Testis (tissue), 3 donors: ENCODE data around the gene CENPI. TPM values are rescaled to one million over a fixed set of nuclear protein-coding genes. Genes with fewer than 3 reads are reported as not detected.

Source experiments
- DNase-seq: peaks from one replicate; pipeline ENCODE4 v3.0.0-alpha.2; 2019
- H3K27ac ChIP-seq, 2 donors: fragments of 200-600 bp; sonication (generic); one replicate each; pipeline ENCODE4 v1.5.1; 2019
- H3K27me3 ChIP-seq: fragments of 200-600 bp; sonication (generic); one replicate; pipeline ENCODE4 v1.5.1; 2019
- H3K36me3 ChIP-seq: fragments of 200-600 bp; sonication (generic); one replicate; pipeline ENCODE4 v1.5.1; 2017; ENCODE audit warnings: low read depth; ENCODE audit errors: missing control alignments
- H3K4me1 ChIP-seq: fragments of 200-600 bp; sonication (generic); one replicate; pipeline ENCODE4 v1.5.1; 2019
- H3K4me3 ChIP-seq, 2 donors: fragments of 200-600 bp; sonication (generic); one replicate each; pipeline ENCODE4 v1.5.1; 2017 to 2019
- H3K9me3 ChIP-seq: fragments of 200-600 bp; sonication (generic); one replicate; pipeline ENCODE4 v1.5.1; 2017
- CTCF ChIP-seq, 3 experiments: fragments of 450-650 bp in 2 of 3; fragments of 200-600 bp in 1 of 3; sonication (generic) in 1 of 3; IDR thresholded peaks; one replicate each; pipeline ENCODE4 v1.5.1; 2016 to 2019; ENCODE audit warnings: antibody characterized with exemption in 3 of 3, mild to moderate bottlenecking in 2 of 3, moderate library complexity in 1 of 3
- POLR2A ChIP-seq: fragments of 450-650 bp; IDR thresholded peaks from one replicate; pipeline ENCODE4 v1.6.1; 2017; ENCODE audit warnings: antibody characterized with exemption, mild to moderate bottlenecking, moderate library complexity
- WGBS, 2 donors: methylation state at CpG; one replicate each; pipeline ENCODE4 v1.1.5; 2018; 5-methylcytosine and 5-hydroxymethylcytosine counted together
- intact Hi-C: fragments of 100-400 bp; cut with DNase I; formaldehyde crosslinking; loops from one replicate; pipeline ENCODE4 v1.15.1; 2023; ENCODE audit warnings: low total_unique reads
- polyA plus RNA-seq: library from polyadenylated mRNA; stranded (reverse); fragments of 350-450 nt; fragmentation: Illumina TruSeq; extraction: RNeasy Lipid Tissue Mini Kit (QIAGEN cat#74804); gene quantifications from one replicate; pipeline ENCODE4 v1.2.3, GENCODE V29; 2014; ENCODE audit warnings: low read depth, low replicate concordance; ENCODE audit not compliant: insufficient read depth
- total RNA-seq, 2 donors: library from RNA; depleted of rRNA; stranded (reverse); fragments of >200 nt; gene quantifications; one replicate each; pipeline ENCODE4 v1.2.3, GENCODE V29; 2016

The CENPI gene
- total and polyA plus RNA-seq, 3 donors from 2014 or later, result 0.69 to 3.1 (median 2.5) TPM

- TF ChIP-seq CTCF (IDR thresholded peaks at IDR 0.05) (no peak), POLR2A (no peak)
- no peak for DNase-seq
- intact Hi-C loops, result no loop called here
- no peaks in the 10 kb centered on the region for H3K9me3 ChIP-seq
- H3K4me3 ChIP-seq, result no peak overlapping the region
- H3K27me3 ChIP-seq, result no peaks in the 10 kb centered on the region
- H3K27ac ChIP-seq, result no peak overlapping the region
- H3K4me1 ChIP-seq, result no peaks in the 10 kb centered on the region
- 94 to 98% methylated on average over 3 to 4 of the region's 4 CpGs for WGBS, 2 donors
- no peaks in the 10 kb centered on the region for H3K36me3 ChIP-seq
These were observed 10.3 kb downstream of the CENPI start for GRCh38 chrX:101108284-101108683.

GRCh38 chrX:101117701-101118100 lies 19.7 kb downstream of the CENPI start:
- Histone ChIP-seq H3K9me3 (no peaks in the 10 kb centered on the region), H3K36me3 (no peaks in the 10 kb centered on the region), H3K27ac (no peak overlapping the region), H3K4me1 (no peaks in the 10 kb centered on the region), H3K4me3 (no peak overlapping the region), H3K27me3 (no peaks in the 10 kb centered on the region)
- intact Hi-C loops, result no loop called here
- TF ChIP-seq CTCF (IDR thresholded peaks at IDR 0.05) (no peak), POLR2A (no peak)
- 46 to 50% methylated on average over 2 to 3 of the region's 3 CpGs for WGBS, 2 donors
- no peak for DNase-seq

GRCh38 chrX:101136235-101136634 lies 38.2 kb downstream of the CENPI start:
- TF ChIP-seq CTCF (IDR thresholded peaks at IDR 0.05) (no peak), POLR2A (no peak)
- no peak for DNase-seq
- Histone ChIP-seq H3K27me3 (no peaks in the 10 kb centered on the region), H3K27ac (no peak overlapping the region), H3K4me1 (no peaks in the 10 kb centered on the region), H3K9me3 (no peaks in the 10 kb centered on the region), H3K36me3 (no peaks in the 10 kb centered on the region), H3K4me3 (no peak overlapping the region)
- WGBS, 2 donors, result 82 to 89% methylated on average over 2 of the region's 2 CpGs
- intact Hi-C loops, result no loop called here

Other genes starting within 250 kb of the CENPI start
- 1 to 10 TPM in 1 of 2 donors, not detected in 1; 1.2 TPM for gene NOX1, start 223.8 kb upstream of the CENPI start, total RNA-seq
- gene NOX1, start 223.8 kb upstream of the CENPI start, polyA plus RNA-seq, result not detected
- 1 to 10 TPM; 2.0 to 2.4 TPM for gene XKRX, start 169.3 kb upstream of the CENPI start, total RNA-seq
- gene XKRX, start 169.3 kb upstream of the CENPI start, polyA plus RNA-seq, result 0.34 TPM
- 1 to 10 TPM; 4.5 to 7.3 TPM for gene ARL13A, start 128.5 kb upstream of the CENPI start, total RNA-seq
- 13.2 TPM for gene ARL13A, start 128.5 kb upstream of the CENPI start, polyA plus RNA-seq
- gene TRMT2B, start 46.1 kb upstream of the CENPI start, total RNA-seq, result 10 to 100 TPM; 13.3 to 17.0 TPM
- gene TRMT2B, start 46.1 kb upstream of the CENPI start, polyA plus RNA-seq, result 7.0 TPM
- 1 to 10 TPM; 1.6 to 2.3 TPM for gene TMEM35A, start 19.3 kb upstream of the CENPI start, total RNA-seq
- gene TMEM35A, start 19.3 kb upstream of the CENPI start, polyA plus RNA-seq, result 5.5 TPM
- 1 to 10 TPM; 1.6 to 1.7 TPM for gene DRP2, start 121.6 kb downstream of the CENPI start, total RNA-seq
- gene DRP2, start 121.6 kb downstream of the CENPI start, polyA plus RNA-seq, result 0.82 TPM
- gene TAF7L, start 193.1 kb downstream of the CENPI start, total RNA-seq, result 10 to 100 TPM; 80.1 to 86.0 TPM
- gene TAF7L, start 193.1 kb downstream of the CENPI start, polyA plus RNA-seq, result 50.0 TPM